ENCODE results near the gene GSTM4. TPM values are rescaled to one million over a fixed set of nuclear protein-coding genes. Genes with fewer than 3 reads are reported as not detected.

The GSTM4 gene
- total and polyA plus RNA-seq, 8 donors, result 7.5 to 63.6 (median 24.2) TPM

- peaks cover 27 to 64% (median 34%) of the 10 kb centered on the region in 4 donors for H3K4me1 ChIP-seq
- no peaks in the 10 kb centered on the region for H3K36me3 ChIP-seq
- DNase-seq, result peak in 1 of 2 donors; percentile 38
- intact Hi-C loops (cut with DNase I; ENCODE audit: low total_unique reads), result no loop called here
- H3K27me3 ChIP-seq, result no peaks in the 10 kb centered on the region
- WGBS, 5 donors, result 40 to 53% (median 44%) methylated on average over 3 of the region's 3 CpGs
- H3K9me3 ChIP-seq, result no peaks in the 10 kb centered on the region
- H3K4me3 ChIP-seq, result no peak overlapping the region
- TF ChIP-seq EP300 (IDR thresholded peaks at IDR 0.05) (no peak), POLR2A (IDR thresholded peaks at IDR 0.05) (no peak), CTCF (IDR thresholded peaks at IDR 0.05) (no peak), POLR2AphosphoS5 (IDR thresholded peaks at IDR 0.05) (peak in 1 of 3 donors; percentile 34)
- peak overlapping the region in 4 of 5 donors; percentile 31 to 73 (median 60) for H3K27ac ChIP-seq
Observed at GRCh38 chr1:109617291-109617801, 38.6 kb upstream of the GSTM4 start.

GRCh38 chr1:109618661-109619575 lies 37.0 kb upstream of the GSTM4 start:
- H3K4me1 ChIP-seq, result peaks cover 34 to 67% (median 50%) of the 10 kb centered on the region in 4 donors

GRCh38 chr1:109619576-109620400 lies 36.1 kb upstream of the GSTM4 start, which contains the start of the genes AMPD2 and GNAT2:
AMPD2 (plus strand) TSS chr1:109619837; CDS start chr1:109621176, 1,339 bp downstream.
GNAT2 (minus strand) TSS chr1:109619616; CDS start chr1:109612870, 6,746 bp downstream.
- H3K36me3 ChIP-seq, result no peaks in the 10 kb centered on the region
- H3K27me3 ChIP-seq, result no peaks in the 10 kb centered on the region
- H3K9me3 ChIP-seq, result no peaks in the 10 kb centered on the region
- DNase-seq, result peak; percentile 80 to 92
- H3K4me1 ChIP-seq, result peaks cover 40 to 67% (median 58%) of the 10 kb centered on the region in 4 donors
- intact Hi-C loops (cut with DNase I; ENCODE audit: low total_unique reads), result no loop called here
- WGBS, 5 donors, result 0 to 1% (median 1%) methylated on average over 37 to 47 of the region's 47 CpGs
- TF ChIP-seq POLR2A (IDR thresholded peaks at IDR 0.05), result no peak
- TF ChIP-seq POLR2AphosphoS5 (IDR thresholded peaks at IDR 0.05), result peak; percentile 43 to 75 (median 47)
- peak within 1 kb of the TSS; percentile 64 to 81 (median 76) for H3K4me3 ChIP-seq
- peak within 1 kb of the TSS; percentile 84 to 90 (median 88) for H3K27ac ChIP-seq

More at GRCh38 chr1:109618661-109619575, 37.0 kb upstream of the GSTM4 start:
- intact Hi-C loops (cut with DNase I; ENCODE audit: low total_unique reads), result no loop called here
- H3K9me3 ChIP-seq, result no peaks in the 10 kb centered on the region
- H3K27me3 ChIP-seq, result no peaks in the 10 kb centered on the region
- H3K36me3 ChIP-seq, result no peaks in the 10 kb centered on the region
- TF ChIP-seq EP300 (IDR thresholded peaks at IDR 0.05), result no peak
- TF ChIP-seq CTCF (IDR thresholded peaks at IDR 0.05), result no peak
- no peak for TF ChIP-seq POLR2A (IDR thresholded peaks at IDR 0.05)
- TF ChIP-seq POLR2AphosphoS5 (IDR thresholded peaks at IDR 0.05), result no peak
- H3K27ac ChIP-seq, result peak overlapping the region; percentile 84 to 90 (median 88)
- DNase-seq, result peak in 1 of 2 donors; percentile 37
- peak overlapping the region; percentile 64 to 81 (median 76) for H3K4me3 ChIP-seq
- WGBS, 5 donors, result 22 to 39% (median 30%) methylated on average over 9 of the region's 9 CpGs

- DNase-seq, result peak in 1 of 2 donors; percentile 69
- H3K9me3 ChIP-seq, result no peaks in the 10 kb centered on the region
- peaks cover 40 to 73% (median 61%) of the 10 kb centered on the region in 4 donors for H3K4me1 ChIP-seq
- no peaks in the 10 kb centered on the region for H3K27me3 ChIP-seq
- intact Hi-C loops (cut with DNase I; ENCODE audit: low total_unique reads), result no loop called here
- peak overlapping the region; percentile 64 to 81 (median 76) for H3K4me3 ChIP-seq
- 0 to 1% (median 0%) methylated on average over 9 of the region's 9 CpGs for WGBS, 5 donors
- peaks cover 0 to 5% (median under 1%) of the 10 kb centered on the region in 4 donors for H3K36me3 ChIP-seq
- peak overlapping the region; percentile 84 to 90 (median 88) for H3K27ac ChIP-seq
- TF ChIP-seq POLR2A (IDR thresholded peaks at IDR 0.05), result no peak
- no peak for TF ChIP-seq EP300 (IDR thresholded peaks at IDR 0.05)
Observed at GRCh38 chr1:109620401-109620791, 35.5 kb upstream of the GSTM4 start.

All from stomach (tissue), 9 donors.